Panc1 (cell line): Measurements from ENCODE around the gene ROBO2. TPM values are rescaled to one million over a fixed set of nuclear protein-coding genes. Genes with fewer than 3 reads are reported as not detected.

Experiments used
- ATAC-seq: fragments of 200-7000 bp; cut with Tn5 transposase; 2 replicates; pipeline ENCODE4 v1.9.1; 2020; ENCODE audit warnings: mild to moderate bottlenecking, moderate library complexity
- BruUV-seq: library from RNA; stranded (reverse); fragments of 400-500 nt; replicated peaks from 2 replicates; lab custom pipeline; 2021; lab: Mats Ljungman, UMichigan
- CTCF ChIA-PET: fragments of 300-600 bp; sonication (Branson Sonifier 250); formaldehyde crosslinking; loops from one replicate; lab custom pipeline; 2022; ENCODE audit warnings: antibody characterized with exemption; lab: Charles Lee
- POLR2A ChIA-PET: fragments of 300-600 bp; sonication (Branson Sonifier 250); formaldehyde crosslinking; loops from one replicate; lab custom pipeline; 2022; ENCODE audit warnings: antibody characterized with exemption; lab: Charles Lee
- DNase-seq: peaks from one replicate; pipeline ENCODE4 v3.0.0-alpha.2; 2010; ENCODE audit warnings: low read depth, low spot score
- H3K27ac ChIP-seq: 2 replicates; pipeline ENCODE4 v1.5.1; 2011; ENCODE audit warnings: mild to moderate bottlenecking, low read length, inconsistent platforms
- H3K27me3 ChIP-seq: fragments of 200-500 bp; sonication (Bioruptor generic); 2 replicates; pipeline ENCODE4 v1.6.0; 2014; ENCODE audit warnings: low read length, inconsistent platforms; ENCODE audit not compliant: control insufficient read depth, insufficient read depth
- H3K36me3 ChIP-seq: fragments of 200-500 bp; sonication (Bioruptor generic); 2 replicates; pipeline ENCODE4 v1.5.1; 2014; ENCODE audit warnings: inconsistent platforms, mild to moderate bottlenecking, low read length, moderate library complexity; ENCODE audit not compliant: control insufficient read depth, insufficient read depth
- H3K4me1 ChIP-seq: 2 replicates; pipeline ENCODE4 v1.5.1; 2011; ENCODE audit warnings: inconsistent platforms, mild to moderate bottlenecking, low read length, moderate library complexity; ENCODE audit not compliant: control insufficient read depth, insufficient read depth
- H3K4me3 ChIP-seq, 2 experiments: 2 replicates each; pipeline ENCODE4 v1.5.1; 2011 to 2012; ENCODE audit warnings: low read depth in 2 of 2, low read length in 2 of 2, mild to moderate bottlenecking in 2 of 2, inconsistent platforms in 1 of 2, moderate library complexity in 1 of 2
- H3K9me3 ChIP-seq: fragments of 200-500 bp; sonication (Bioruptor generic); 2 replicates; pipeline ENCODE4 v1.5.1; 2014; ENCODE audit warnings: low read depth, mild to moderate bottlenecking, inconsistent platforms, low read length, moderate library complexity; ENCODE audit not compliant: control insufficient read depth, insufficient read depth
- POLR2AphosphoS5 ChIP-seq: IDR thresholded peaks from 2 replicates; pipeline ENCODE4 v1.6.1; 2012; ENCODE audit warnings: mild to moderate bottlenecking, low read depth, low read length, moderate library complexity
- SIN3A ChIP-seq: IDR thresholded peaks from 2 replicates; pipeline ENCODE4 v1.6.1; 2012; ENCODE audit warnings: low read depth, mild to moderate bottlenecking, low read length, moderate library complexity, borderline replicate concordance; ENCODE audit not compliant: insufficient read depth
- TCF7L2 ChIP-seq: IDR thresholded peaks from 2 replicates; pipeline ENCODE4 v1.6.1; 2011; ENCODE audit warnings: mild to moderate bottlenecking, low read depth, low read length, inconsistent platforms
- in situ Hi-C: cut with HindIII; loops from 2 replicates; pipeline ENCODE4 v1.10.0; 2016; ENCODE audit warnings: low sequenced_read_pairs, low pct_unique_long_range_greater_than_20kb
- intact Hi-C: fragments of 100-400 bp; cut with micrococcal nuclease; formaldehyde crosslinking; loops from one replicate; pipeline ENCODE4 v1.10.0; 2022; ENCODE audit not compliant: unreplicated experiment
- total RNA-seq: library from RNA; stranded (reverse); gene quantifications from one replicate; pipeline ENCODE4 v1.2.1, GENCODE V29; 2021; ENCODE audit not compliant: unreplicated experiment
- TF ChIP-seq, protein P1 (sequence below), 2 experiments: IDR thresholded peaks; 2 replicates each; pipeline ENCODE4 v1.6.1; 2011 to 2012; ENCODE audit warnings: low read depth in 2 of 2, control low read depth in 1 of 2, low read length in 1 of 2, mild to moderate bottlenecking in 1 of 2, moderate library complexity in 1 of 2; ENCODE audit not compliant: insufficient read depth in 1 of 2
- TF ChIP-seq, protein P2 (sequence below): fragments of 450-650 bp; IDR thresholded peaks from 2 replicates; pipeline ENCODE4 v1.5.1; 2017; ENCODE audit warnings: mild to moderate bottlenecking

ROBO2 gene
- total RNA-seq, 1 experiment from 2014 or later = 1.3 TPM

DNA sequence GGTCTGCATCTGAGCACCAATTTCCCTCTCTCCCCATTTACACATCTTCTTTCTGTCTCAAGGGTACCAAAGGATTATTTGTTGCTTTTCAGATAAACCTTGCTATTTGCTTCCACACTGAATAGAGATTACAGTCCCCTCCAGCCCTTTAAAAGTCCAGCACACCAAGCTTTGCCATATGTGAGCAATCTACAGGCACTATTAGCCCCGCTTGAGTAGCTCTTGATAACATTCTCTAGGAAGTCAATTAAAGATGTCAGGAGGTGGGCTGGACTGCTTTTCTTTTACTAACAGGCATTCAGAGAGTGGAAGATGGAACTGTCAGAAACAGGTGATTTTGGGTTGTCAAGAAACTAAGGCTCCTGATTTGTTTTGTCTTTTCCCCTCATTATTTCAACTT, 417.0 kb downstream of the ROBO2 start:
- ATAC-seq = no peak
- intact Hi-C loops (no loop called here), in situ Hi-C loops (no loop called here)
- no peaks in the 10 kb centered on the region for H3K36me3 ChIP-seq
- BruUV-seq = no TSS peak
- CTCF ChIA-PET = no interaction called here
- no peak overlapping the region for H3K4me3 ChIP-seq
- POLR2A ChIA-PET = no interaction called here
- DNase-seq = no peak
- H3K9me3 ChIP-seq = no peaks in the 10 kb centered on the region
- H3K4me1 ChIP-seq = no peaks in the 10 kb centered on the region
- no peak overlapping the region for H3K27ac ChIP-seq
- H3K27me3 ChIP-seq = no peaks in the 10 kb centered on the region
- TF ChIP-seq, protein P1, sequence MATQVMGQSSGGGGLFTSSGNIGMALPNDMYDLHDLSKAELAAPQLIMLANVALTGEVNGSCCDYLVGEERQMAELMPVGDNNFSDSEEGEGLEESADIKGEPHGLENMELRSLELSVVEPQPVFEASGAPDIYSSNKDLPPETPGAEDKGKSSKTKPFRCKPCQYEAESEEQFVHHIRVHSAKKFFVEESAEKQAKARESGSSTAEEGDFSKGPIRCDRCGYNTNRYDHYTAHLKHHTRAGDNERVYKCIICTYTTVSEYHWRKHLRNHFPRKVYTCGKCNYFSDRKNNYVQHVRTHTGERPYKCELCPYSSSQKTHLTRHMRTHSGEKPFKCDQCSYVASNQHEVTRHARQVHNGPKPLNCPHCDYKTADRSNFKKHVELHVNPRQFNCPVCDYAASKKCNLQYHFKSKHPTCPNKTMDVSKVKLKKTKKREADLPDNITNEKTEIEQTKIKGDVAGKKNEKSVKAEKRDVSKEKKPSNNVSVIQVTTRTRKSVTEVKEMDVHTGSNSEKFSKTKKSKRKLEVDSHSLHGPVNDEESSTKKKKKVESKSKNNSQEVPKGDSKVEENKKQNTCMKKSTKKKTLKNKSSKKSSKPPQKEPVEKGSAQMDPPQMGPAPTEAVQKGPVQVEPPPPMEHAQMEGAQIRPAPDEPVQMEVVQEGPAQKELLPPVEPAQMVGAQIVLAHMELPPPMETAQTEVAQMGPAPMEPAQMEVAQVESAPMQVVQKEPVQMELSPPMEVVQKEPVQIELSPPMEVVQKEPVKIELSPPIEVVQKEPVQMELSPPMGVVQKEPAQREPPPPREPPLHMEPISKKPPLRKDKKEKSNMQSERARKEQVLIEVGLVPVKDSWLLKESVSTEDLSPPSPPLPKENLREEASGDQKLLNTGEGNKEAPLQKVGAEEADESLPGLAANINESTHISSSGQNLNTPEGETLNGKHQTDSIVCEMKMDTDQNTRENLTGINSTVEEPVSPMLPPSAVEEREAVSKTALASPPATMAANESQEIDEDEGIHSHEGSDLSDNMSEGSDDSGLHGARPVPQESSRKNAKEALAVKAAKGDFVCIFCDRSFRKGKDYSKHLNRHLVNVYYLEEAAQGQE (IDR thresholded peaks at IDR 0.05; ENCODE audit: insufficient read depth in 1 of 2, low read depth in 2 of 2, low read length in 1 of 2) = no peak
- TF ChIP-seq POLR2AphosphoS5 (no peak), TCF7L2 (no peak), SIN3A (no peak)
- TF ChIP-seq, protein P2, sequence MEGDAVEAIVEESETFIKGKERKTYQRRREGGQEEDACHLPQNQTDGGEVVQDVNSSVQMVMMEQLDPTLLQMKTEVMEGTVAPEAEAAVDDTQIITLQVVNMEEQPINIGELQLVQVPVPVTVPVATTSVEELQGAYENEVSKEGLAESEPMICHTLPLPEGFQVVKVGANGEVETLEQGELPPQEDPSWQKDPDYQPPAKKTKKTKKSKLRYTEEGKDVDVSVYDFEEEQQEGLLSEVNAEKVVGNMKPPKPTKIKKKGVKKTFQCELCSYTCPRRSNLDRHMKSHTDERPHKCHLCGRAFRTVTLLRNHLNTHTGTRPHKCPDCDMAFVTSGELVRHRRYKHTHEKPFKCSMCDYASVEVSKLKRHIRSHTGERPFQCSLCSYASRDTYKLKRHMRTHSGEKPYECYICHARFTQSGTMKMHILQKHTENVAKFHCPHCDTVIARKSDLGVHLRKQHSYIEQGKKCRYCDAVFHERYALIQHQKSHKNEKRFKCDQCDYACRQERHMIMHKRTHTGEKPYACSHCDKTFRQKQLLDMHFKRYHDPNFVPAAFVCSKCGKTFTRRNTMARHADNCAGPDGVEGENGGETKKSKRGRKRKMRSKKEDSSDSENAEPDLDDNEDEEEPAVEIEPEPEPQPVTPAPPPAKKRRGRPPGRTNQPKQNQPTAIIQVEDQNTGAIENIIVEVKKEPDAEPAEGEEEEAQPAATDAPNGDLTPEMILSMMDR = no peak

DNA sequence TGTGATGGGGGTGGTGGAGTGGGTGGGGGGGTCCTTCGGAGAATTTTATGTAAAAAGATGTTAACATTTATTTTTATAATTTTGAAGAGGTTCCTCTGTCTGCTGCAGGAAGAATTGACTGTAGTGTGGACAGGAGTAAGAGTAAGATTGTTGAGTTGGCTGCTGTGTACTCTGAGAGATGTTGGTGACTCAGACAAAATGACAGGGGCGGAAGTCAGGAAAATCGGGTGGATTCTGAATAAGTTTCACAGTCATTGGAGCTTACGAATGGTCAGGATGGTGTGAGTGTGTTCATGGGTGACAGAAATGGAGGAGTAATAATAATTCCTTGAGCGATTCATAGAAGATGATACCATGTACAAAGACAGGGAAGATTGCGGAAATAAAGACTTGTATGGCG, 420.0 kb downstream of the ROBO2 start:
- TF ChIP-seq TCF7L2 = no peak
- no peak for TF ChIP-seq SIN3A
- no peaks in the 10 kb centered on the region for H3K36me3 ChIP-seq
- no peak for ATAC-seq

DNA sequence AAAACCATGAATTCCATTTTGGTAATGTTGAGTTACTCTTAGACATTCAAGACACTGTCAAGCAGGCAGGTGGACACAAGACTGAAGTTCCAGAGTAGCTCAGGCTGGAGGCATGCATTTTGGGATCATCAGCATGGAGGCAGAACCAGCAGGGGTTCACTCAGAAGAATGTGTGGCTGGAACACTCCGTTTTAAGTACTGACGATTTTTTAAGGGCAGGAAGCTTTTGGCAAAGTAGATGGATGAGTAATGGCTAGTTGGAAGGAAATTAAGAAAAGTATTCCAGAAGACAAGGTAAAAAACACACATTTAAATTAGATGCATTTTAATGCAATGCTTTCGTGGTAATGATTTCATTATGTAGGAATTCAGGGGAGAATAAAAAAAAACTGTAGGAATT, 420.4 kb downstream of the ROBO2 start:
- no peak overlapping the region for H3K27ac ChIP-seq
- in situ Hi-C loops (no loop called here), intact Hi-C loops (no loop called here)
- ATAC-seq (no peak), DNase-seq (no peak)
- H3K36me3 ChIP-seq = no peaks in the 10 kb centered on the region
- no peaks in the 10 kb centered on the region for H3K9me3 ChIP-seq
- TF ChIP-seq TCF7L2 = no peak
- TF ChIP-seq POLR2AphosphoS5 = no peak
- TF ChIP-seq SIN3A = no peak
- TF ChIP-seq, protein P1 (IDR thresholded peaks at IDR 0.05; ENCODE audit: insufficient read depth in 1 of 2, low read depth in 2 of 2, low read length in 1 of 2) = no peak
- TF ChIP-seq, protein P2 = no peak
- no peaks in the 10 kb centered on the region for H3K4me1 ChIP-seq
- H3K27me3 ChIP-seq = no peaks in the 10 kb centered on the region
- no peak overlapping the region for H3K4me3 ChIP-seq
- POLR2A ChIA-PET = no interaction called here
- CTCF ChIA-PET = no interaction called here
- BruUV-seq = no TSS peak

More for the DNA sequence above, 420.0 kb downstream of the ROBO2 start:
- no peak for DNase-seq
- intact Hi-C loops (no loop called here), in situ Hi-C loops (no loop called here)
- BruUV-seq = no TSS peak
- Histone ChIP-seq H3K9me3 (no peaks in the 10 kb centered on the region), H3K27ac (no peak overlapping the region), H3K4me1 (no peaks in the 10 kb centered on the region), H3K27me3 (no peaks in the 10 kb centered on the region), H3K4me3 (no peak overlapping the region)
- ChIA-PET CTCF (no interaction called here), POLR2A (no interaction called here)
